NT2/D1 (cell line): ENCODE measurements around the gene CCSER2.
"Not testable (repeated sequence)": the region's sequence is repeated elsewhere in the genome, so short reads cannot be mapped to it uniquely, and the experiment has no call there.

Experiments used
- DNase-seq: peaks from one replicate; pipeline ENCODE4 v3.0.0-alpha.2; 2011; ENCODE audit warnings: low read depth, low spot score
- H3K27me3 ChIP-seq: 2 replicates; pipeline ENCODE4 v1.6.0; 2011; ENCODE audit warnings: mild to moderate bottlenecking; ENCODE audit not compliant: insufficient read length, insufficient read depth
- H3K36me3 ChIP-seq: 2 replicates; pipeline ENCODE4 v1.6.1; 2011; ENCODE audit warnings: mild to moderate bottlenecking, low read length, mixed read lengths; ENCODE audit not compliant: insufficient read depth, insufficient read length
- H3K4me1 ChIP-seq: 2 replicates; pipeline ENCODE4 v1.5.1; 2011; ENCODE audit not compliant: insufficient read depth, insufficient read length
- H3K4me3 ChIP-seq: 2 replicates; pipeline ENCODE4 v1.5.1; 2011; ENCODE audit warnings: low read depth; ENCODE audit not compliant: insufficient read length
- H3K9ac ChIP-seq: 2 replicates; pipeline ENCODE4 v1.6.0; 2011; ENCODE audit warnings: low read depth; ENCODE audit not compliant: insufficient read length
- H3K9me3 ChIP-seq: 2 replicates; pipeline ENCODE4 v1.5.1; 2011; ENCODE audit warnings: mild to moderate bottlenecking, low read length; ENCODE audit not compliant: insufficient read depth
- SUZ12 ChIP-seq: IDR thresholded peaks from 2 replicates; pipeline ENCODE4 v1.6.1; 2011; ENCODE audit not compliant: insufficient read length, insufficient read depth; ENCODE audit errors: extremely low read depth
- YY1 ChIP-seq: IDR thresholded peaks from 2 replicates; pipeline ENCODE4 v1.6.1; 2011; ENCODE audit not compliant: insufficient read length, insufficient read depth
- ZNF274 ChIP-seq: IDR thresholded peaks from 2 replicates; pipeline ENCODE4 v1.6.1; 2011; ENCODE audit warnings: mild to moderate bottlenecking, low read depth, low read length

The CCSER2 gene

GRCh38 chr10:84314275-84314674 lies 14.1 kb upstream of the CCSER2 start:
- no peak overlapping the region for H3K9ac ChIP-seq
- peaks cover 12% of the 10 kb centered on the region; the same call in 1 of the 2 replicates for H3K9me3 ChIP-seq
- H3K4me1 ChIP-seq = peaks cover 8% of the 10 kb centered on the region
- no peak for DNase-seq
- H3K27me3 ChIP-seq = no peaks in the 10 kb centered on the region
- no peak overlapping the region for H3K4me3 ChIP-seq
- no peak for TF ChIP-seq SUZ12
- no peak for TF ChIP-seq ZNF274
- TF ChIP-seq YY1 = no peak
- no peaks in the 10 kb centered on the region for H3K36me3 ChIP-seq

GRCh38 chr10:84317174-84317573 lies 11.2 kb upstream of the CCSER2 start:
- H3K4me3 ChIP-seq = no peak overlapping the region
- H3K9ac ChIP-seq = no peak overlapping the region
- peaks cover 7% of the 10 kb centered on the region; the same call in 1 of the 2 replicates for H3K9me3 ChIP-seq
- no peak for DNase-seq
- TF ChIP-seq ZNF274 (no peak), SUZ12 (no peak), YY1 (no peak)
- no peaks in the 10 kb centered on the region for H3K36me3 ChIP-seq
- peaks cover 3% of the 10 kb centered on the region for H3K4me1 ChIP-seq
- H3K27me3 ChIP-seq = no peaks in the 10 kb centered on the region

- H3K4me3 ChIP-seq = no peak overlapping the region
- no peaks in the 10 kb centered on the region for H3K27me3 ChIP-seq
- TF ChIP-seq YY1 (no peak), SUZ12 (no peak), ZNF274 (no peak)
- H3K9me3 ChIP-seq = no peaks in the 10 kb centered on the region
- no peak for DNase-seq
- H3K36me3 ChIP-seq = no peaks in the 10 kb centered on the region
- H3K9ac ChIP-seq = no peak overlapping the region
- H3K4me1 ChIP-seq = no peaks in the 10 kb centered on the region
These were observed 6.5 kb upstream of the CCSER2 start for GRCh38 chr10:84321902-84322301.

GRCh38 chr10:84323566-84323965 lies 4.8 kb upstream of the CCSER2 start:
- H3K4me1 ChIP-seq, H3K9ac ChIP-seq, H3K36me3 ChIP-seq, H3K9me3 ChIP-seq, DNase-seq, H3K4me3 ChIP-seq, H3K27me3 ChIP-seq: not testable (repeated sequence)

GRCh38 chr10:84326995-84327394 lies 1.4 kb upstream of the CCSER2 start:
- not testable (repeated sequence) for H3K9me3 ChIP-seq, H3K4me1 ChIP-seq, DNase-seq, H3K27me3 ChIP-seq, H3K9ac ChIP-seq, H3K4me3 ChIP-seq, H3K36me3 ChIP-seq

- Histone ChIP-seq H3K36me3 (peaks cover 6% of the 10 kb centered on the region), H3K27me3 (no peaks in the 10 kb centered on the region), H3K4me1 (no peaks in the 10 kb centered on the region), H3K9me3 (no peaks in the 10 kb centered on the region), H3K4me3 (peak overlapping the region; percentile 80), H3K9ac (peak overlapping the region; percentile 81)
- no peak for DNase-seq
- TF ChIP-seq YY1 (no peak), ZNF274 (no peak), SUZ12 (no peak)
These were observed 815 bp downstream of the CCSER2 start for GRCh38 chr10:84329196-84329611.

GRCh38 chr10:84329986-84330651 lies 1.7 kb downstream of the CCSER2 start:
- H3K4me3 ChIP-seq = no peak overlapping the region
- TF ChIP-seq SUZ12 = no peak
- TF ChIP-seq YY1 = no peak
- no peak for TF ChIP-seq ZNF274
- H3K9me3 ChIP-seq = no peaks in the 10 kb centered on the region
- H3K9ac ChIP-seq = no peak overlapping the region
- DNase-seq = no peak
- H3K4me1 ChIP-seq = no peaks in the 10 kb centered on the region
- no peaks in the 10 kb centered on the region for H3K27me3 ChIP-seq
- peaks cover 6% of the 10 kb centered on the region for H3K36me3 ChIP-seq

GRCh38 chr10:84331091-84331490 lies 2.7 kb downstream of the CCSER2 start:
- Histone ChIP-seq H3K27me3 (no peaks in the 10 kb centered on the region), H3K4me3 (no peak overlapping the region), H3K36me3 (peaks cover 6% of the 10 kb centered on the region), H3K9me3 (no peaks in the 10 kb centered on the region), H3K4me1 (no peaks in the 10 kb centered on the region), H3K9ac (no peak overlapping the region)
- TF ChIP-seq YY1 (no peak), SUZ12 (no peak), ZNF274 (no peak)
- no peak for DNase-seq
